GM19043 (cell line): ENCODE measurements around the gene DHRS12.

Experiments
- ATAC-seq: cut with Tn5 transposase; IDR thresholded peaks from one replicate; pipeline ENCODE4 v1.9.1; 2021; ENCODE audit warnings: low read depth; ENCODE audit not compliant: unreplicated experiment

The DHRS12 gene

DNA sequence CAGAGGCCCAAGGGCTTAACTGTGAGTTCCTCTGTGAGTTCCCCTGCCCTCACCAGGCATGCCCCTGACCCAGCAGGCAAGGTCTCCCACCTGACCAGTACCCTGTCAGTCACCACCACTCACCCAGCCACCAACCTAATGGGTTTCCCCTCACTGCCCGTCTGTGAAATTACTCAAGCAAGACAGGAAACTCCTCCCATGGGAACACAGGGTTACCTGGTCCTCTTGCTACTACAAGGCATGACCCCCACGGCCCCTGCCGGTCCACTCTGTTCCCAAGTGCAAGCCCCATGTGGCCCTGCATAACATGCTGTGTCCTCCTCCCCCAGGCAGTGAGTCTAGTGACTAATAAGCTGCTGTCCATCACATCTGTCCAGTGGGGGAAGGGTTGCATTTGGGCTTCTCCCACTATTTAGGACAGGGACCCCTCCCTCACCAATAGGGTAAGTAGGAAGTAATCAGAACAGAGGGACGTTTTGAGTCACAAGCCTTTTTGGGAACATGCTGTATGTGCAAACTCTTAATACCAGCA lies 8.0 kb upstream of the DHRS12 start:
- no peak for ATAC-seq

DNA sequence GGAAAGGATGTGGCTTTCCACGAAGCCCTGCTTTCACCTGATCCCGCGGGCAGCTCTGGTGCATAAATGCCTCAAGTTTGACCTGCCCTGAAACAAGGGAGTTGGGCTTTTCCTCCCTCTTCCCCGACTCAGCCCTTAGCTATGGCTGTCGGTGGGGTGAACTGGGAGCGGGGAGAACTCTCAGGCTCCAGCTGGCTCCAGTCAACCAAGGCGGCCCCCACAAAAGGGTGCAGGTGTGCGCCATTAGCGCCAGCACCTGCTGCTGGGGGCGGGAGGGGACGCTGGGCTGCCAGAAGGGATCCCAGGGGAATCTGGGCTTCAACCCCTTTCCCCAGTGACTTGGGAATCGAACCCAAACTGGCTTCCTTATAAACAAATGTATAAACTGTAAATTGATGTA lies 7.1 kb upstream of the DHRS12 start:
- no peak for ATAC-seq

DNA sequence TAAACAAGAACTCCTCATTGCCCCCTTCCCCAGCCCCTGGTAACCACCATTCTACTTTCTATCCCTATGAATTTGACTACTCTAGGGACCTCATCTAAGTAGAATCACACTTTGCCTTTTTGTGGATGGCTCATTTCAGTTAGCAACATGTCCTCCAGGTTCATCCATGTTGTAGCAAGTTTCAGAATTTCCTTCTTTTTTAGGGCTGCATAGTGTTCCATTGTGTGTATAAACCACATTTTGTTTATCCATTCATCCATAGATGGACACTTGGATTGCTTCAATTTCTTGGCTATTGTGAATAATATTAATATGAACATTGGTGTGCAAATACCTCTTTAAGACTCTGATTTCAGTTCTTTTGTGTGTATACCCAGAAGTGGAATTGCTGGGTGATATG lies 4.8 kb upstream of the DHRS12 start:
- no peak for ATAC-seq

DNA sequence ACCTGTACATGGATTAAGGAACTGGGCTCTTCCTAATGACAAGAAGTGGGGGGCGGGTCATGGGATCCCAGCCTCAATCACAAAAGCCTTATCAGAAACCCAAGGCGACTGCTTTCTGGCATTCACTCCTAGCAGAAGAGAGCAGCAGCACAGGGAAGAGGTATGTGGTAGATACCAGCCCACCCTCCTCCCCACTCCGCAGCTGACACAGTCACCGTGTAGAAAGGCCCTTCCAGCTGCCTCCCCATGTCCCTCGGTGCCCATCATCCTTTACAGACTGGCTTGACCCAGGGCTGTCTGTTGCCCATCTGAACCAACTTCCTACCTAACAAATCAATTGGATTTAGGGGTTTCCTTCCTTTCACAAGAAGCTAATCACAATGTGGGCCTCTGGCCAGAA lies 3.1 kb upstream of the DHRS12 start:
- ATAC-seq = no peak

DNA sequence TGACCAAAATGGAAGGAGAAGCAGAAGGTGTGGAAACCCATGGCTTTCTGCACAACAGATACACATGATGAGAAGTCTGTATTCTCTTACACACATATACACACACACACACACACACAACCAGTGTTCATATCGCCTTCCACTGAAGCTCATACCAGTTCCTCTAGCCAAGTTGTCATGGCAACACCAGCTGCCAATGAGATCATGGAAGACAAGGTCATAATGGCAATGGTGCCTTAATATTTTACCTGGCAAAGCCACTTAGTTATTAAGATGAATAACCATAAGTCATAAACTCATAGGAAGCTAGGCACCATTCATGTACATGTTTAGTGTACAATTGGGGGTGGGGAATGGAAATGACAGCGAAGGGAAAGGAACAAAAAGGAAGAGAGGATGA lies 2.6 kb upstream of the DHRS12 start:
- no peak for ATAC-seq

DNA sequence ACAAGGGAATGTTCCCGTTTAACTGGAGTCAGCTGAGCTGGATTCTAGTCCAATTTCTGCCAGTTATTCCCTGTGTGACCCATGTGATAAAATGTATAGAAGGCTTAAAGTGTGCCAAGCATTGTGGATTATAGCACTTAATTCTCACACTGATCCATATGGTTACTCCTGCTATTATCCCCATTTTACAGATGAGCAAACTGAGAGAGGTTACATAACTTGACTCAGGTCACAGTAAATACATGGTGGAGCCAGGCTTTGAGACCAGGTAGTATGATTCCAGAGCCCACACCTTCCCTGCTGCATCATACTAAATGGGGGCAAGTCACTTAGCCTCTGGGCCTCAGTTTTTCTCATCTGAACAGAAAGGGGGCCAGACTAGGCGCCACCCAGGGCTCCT lies 2.0 kb upstream of the DHRS12 start:
- ATAC-seq = no peak

DNA sequence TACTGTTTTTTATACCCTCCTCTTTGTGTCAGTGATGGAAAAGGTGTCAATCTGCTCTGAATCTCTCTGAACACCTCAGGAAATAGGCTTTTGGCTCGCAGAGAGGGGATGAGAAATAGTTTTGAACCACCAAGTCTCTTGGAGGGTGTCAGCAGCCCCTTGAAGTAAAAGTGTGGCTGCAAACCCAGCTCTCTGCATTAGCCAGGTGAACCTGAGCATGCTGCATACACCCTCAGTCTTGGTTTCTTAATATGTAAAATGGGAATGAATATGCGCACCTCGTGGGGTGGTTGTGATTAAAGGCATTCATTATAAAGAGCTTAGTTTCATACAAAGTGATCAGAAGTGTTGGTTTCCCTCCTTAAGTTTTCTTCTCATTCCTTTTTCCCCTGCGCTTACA lies 1.4 kb upstream of the DHRS12 start:
- no peak for ATAC-seq

DNA sequence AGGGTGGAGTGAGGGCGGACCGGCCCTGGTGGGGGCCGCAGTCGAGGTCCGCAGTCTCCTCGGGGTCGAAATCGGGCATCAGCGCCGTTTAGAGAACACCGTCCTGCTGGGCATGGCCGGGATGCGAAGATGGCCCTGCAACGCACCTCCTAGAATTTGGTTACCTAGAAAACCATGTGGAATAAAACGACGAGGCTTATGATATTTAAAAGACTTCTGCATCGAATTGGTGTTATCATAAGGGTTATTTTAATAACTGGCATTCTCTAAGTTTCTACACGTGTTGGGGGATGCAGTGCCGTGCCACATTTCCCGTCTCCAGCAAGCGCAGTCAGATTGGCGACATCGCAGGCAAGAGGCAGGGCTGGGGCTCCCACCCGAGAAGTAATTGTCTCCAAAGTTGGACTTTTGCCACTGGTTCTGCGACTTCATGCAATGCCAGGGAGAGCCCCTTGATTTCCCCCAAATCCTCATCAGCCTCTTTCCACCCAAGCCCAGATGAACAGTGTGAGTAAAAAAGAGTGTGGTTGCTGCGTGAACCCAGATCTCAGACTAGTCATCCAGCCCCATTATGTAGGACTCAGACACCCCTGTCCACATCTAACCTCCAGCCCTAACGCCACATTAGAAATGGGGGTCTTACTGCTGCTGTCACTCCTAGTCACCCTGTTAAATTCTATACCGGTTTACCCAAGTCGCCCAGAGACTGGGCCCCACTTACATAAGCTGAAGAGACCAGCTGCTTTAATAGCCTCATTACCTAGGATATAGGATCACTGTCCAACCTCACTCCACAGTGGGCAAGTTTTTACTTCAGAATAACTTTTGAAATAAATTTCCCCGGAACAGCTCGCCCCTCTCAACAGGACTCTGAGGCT lies 571 bp upstream of the DHRS12 start:
- ATAC-seq = no peak

DNA sequence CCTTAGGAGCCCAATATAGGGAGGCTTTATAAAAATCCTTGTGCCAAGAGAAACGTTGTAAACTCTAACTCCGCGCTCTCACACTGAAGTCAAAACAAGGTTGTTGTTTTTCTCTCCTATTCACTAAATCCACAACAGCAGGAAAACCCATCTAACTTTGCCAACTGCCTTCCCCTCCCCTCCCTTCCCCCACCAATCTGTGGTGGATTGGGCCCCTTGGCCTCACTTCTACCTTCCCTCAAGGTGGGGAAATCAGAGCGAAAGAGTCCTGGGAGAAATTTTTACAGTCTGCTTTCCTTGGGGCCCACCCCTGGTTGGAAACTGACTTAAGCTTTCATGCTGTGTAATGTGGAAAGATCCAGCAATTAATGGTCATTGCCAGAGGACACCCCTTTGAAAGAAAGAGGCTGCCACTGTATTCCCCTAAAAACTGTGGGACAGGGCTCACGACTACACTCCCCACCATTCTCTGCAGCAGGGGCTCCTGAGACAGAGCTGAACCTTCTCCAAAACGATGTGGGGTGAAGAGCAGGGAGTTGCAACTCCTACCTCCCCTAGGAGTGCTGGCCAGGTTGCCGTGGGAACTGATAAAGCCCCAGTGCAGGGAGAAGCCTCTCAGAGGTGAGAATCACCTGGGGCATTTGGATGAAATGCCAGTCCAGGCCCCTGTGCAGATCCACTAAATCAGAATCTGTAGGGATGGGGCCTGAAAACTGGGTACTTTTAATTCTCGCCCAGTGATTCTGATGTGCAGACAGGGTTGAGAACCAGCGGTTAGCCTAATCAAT lies 1.1 kb downstream of the DHRS12 start:
- ATAC-seq = no peak

DNA sequence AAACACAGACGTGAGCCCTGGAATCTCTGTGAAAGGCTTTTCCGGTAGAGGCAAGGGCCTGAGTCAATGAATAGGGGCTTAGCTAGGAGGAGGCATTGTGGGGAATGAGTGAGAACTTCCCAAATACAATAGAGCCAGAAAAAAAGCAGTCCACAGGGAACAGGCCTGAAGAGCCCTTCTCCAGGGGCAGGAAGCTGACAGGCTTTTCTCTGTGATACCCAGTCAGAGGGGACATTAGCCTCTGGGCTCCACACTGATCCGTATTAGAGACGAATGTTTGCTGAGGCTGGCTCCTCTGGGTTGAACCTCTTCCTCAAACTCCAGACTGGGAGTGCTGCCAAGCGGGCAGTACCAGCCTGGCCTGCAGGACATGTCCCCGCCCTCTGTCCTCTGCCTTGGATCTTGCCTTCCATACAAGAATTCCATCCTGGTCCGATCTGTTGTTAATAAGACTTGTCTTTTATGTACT lies 2.3 kb downstream of the DHRS12 start:
- ATAC-seq = no peak

DNA sequence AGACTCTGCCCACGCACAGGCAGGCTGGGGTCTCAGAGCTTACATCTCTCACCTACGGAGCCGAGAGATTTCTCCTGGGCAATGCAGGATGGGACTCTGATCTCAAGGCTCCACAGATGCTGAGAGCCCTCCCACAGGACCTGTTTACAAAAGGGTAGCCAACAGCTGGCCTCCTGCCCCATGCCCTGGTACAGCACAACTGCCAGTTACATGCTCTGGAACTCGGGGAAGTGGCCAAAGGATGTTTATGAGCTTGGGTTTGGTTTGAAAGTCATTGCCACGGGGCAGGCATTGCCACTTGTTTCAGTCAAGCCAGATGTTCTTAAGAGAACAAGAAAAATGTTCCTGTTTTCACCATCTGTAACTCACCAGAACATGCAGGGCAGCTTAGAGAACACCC lies 3.5 kb downstream of the DHRS12 start:
- ATAC-seq = no peak

DNA sequence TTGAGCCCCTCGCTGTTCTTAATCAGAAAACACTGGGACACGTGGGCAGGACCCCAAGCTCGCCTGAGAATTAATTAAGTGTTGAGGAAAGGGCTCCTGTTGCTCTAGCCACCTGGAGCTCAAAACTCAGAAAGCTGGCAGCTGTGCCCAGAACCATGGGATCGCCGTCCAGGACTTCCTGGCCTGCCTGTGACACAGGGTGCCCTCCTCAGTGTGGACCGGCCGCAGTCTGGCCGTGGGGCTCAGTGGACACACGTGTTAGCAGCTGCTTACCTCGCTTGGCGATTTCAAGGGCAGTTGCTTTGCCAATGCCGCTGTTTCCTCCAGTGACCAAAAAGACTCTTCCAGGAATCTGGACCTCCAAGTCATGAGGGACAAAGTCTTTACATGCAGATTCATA lies 4.7 kb downstream of the DHRS12 start:
- no peak for ATAC-seq

DNA sequence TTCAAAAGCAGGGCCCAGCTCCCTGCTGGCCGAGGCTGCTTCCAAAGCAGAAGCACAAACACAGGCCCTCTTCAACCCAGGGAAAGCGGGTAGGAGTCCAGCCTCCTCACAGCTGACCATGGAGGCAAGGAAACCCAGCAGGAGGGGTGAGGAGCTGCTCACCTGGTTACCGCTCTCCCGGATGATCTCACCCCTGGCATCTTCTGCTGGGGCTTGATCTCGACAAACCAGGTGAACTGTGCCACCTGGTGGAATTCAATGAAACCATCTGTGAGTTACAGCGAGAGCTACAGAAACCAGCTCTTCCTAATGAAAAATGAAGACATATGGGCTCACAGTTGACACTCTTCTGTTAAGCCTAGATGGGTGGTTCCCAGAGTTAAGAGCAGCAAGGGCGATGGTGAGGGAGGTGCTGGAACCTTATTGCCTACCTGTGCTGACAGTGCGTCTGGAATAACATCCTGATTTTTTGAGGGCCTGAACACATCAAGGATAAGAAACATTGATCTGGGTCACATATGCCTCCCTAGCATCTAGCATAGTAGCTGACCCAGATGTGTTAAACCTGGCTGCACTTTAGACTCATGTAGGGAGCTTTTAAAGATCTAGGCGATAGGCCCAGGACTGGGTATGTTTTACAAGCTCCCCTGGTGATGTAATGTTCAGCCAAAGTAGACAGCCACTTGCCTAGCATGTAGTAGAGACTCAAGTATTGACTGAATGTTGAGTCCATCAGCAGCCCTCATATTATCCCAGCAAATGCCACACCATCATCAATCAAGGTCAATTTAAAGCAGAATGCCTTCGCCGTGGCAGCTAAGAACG lies 6.1 kb downstream of the DHRS12 start:
- ATAC-seq = peak; percentile 43

DNA sequence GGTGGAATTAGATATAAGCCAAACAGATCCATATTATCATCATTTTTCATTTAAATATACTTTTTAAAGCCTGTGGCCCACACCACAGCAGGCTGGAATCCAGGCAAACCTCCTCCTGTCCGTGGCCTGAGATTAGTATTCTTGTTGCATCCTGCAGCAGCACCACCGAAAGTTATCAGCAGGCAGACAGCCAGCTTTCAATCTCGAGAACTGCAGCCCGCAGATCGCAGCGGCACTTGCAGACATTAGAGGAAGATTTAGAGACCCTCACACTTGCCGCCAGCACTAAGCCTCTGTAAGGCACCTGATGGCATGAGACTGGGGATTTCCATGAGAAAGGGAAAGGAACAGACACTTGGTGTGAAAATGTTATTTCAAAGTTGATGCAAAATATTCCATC lies 7.4 kb downstream of the DHRS12 start:
- no peak for ATAC-seq

DNA sequence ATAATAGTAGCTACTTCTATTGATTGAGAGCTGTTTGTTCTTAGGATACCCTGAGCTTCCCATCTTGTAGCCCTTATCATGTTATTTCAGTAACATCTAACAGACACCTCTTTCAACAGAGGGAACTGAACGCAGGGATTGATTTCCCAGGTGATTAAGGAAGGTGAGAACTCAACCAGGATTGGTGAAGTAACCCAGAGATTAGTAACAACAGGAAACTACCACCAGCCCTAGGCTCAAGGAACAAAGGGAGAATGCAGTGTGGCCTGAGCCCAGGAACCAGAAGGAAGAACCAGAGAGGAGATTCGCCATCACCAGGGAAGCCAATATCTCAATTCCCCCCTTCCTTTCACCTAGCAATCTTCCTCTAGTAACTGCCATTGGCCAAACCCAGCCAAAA lies 8.5 kb downstream of the DHRS12 start:
- ATAC-seq = no peak

DNA sequence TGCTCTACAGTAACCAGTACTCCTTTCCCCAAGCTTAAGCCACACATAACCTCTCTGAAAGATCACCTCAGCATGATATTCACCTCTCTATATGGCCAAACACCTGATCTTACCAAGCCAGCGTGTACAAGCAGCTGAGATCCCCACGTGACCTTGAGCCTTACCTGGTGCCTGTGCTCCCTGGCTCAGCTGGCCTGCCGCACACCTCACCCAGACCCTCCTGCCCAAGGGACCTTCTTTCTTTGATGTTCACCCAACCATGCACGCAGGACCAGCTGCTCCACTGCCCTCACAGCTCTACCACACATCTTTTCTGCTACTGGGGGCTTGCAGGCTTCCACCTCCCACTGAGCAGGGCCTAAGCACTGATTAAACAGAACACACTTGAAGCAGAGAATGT lies 9.0 kb downstream of the DHRS12 start:
- no peak for ATAC-seq

DNA sequence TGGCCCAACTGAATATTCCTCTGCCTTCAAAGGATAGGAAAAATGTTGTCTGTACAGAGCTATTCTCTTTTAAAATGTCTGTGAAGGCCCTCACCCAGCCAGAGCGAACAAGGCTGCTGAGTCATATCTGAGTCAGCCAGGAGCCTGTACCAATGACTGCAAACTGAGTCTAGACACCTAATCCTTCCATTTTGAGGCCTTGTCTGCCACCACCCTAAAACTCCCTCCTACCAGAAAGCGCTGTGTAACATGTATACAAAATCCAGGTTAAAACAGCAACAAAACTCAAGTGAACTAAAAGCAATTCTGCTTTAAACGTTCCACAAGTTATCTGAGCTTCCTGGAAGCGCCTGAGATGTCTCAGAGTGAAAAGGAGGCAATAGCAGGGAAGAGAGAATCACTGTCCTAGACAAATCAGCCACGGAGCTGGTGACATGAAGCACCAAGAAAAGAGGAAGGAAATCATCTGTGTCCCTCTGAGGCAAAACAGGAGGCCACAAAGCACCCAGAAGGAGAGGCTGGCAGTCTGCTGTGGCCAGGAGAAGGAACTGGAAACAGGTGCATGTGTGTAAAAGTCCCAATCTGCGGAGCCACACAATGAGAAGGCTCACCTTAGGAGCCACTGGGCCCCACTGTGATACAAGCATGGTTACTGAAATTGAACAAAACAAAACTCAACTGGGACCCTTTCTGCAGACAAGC lies 10.2 kb downstream of the DHRS12 start:
- peak; percentile 69 for ATAC-seq

DNA sequence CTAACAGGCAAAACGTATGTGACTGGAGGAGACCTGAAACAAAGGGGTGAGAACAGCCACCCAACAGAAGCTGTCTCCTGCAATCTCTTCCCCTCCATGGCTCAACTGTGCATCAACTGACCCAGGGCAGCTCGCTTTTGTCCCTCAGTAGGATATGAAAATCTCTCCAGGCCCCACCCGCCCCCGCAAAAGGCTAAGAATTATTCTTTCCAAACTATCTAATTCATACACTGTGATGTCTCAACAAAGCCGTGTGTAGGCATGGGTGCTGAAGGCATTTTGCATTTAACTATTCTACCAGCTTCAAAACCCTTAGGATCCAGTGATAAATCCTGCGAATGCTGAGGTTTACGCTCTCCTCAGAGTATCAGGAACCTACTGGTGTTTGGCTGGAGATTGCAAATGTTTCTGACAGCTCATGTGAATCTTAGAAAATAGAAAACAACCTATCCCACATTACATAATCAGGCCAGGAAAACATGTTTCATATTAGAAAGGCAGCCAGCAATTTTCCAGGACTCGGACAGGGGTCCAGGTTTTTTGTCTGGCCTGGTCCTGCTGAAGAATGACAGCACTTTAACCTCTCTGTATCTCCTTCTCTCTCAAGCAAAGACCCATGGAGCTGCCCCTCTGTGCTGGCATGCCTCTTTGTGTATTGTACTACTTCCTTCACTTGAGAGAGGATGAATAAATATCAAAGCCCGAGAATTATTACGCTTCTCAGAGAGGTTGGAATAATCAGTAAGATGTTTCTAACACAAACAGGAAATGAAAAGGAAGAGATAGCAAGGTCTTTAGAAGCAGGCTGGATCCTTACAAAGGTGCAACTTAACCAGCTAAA lies 17.3 kb downstream of the DHRS12 start:
- ATAC-seq = no peak

DNA sequence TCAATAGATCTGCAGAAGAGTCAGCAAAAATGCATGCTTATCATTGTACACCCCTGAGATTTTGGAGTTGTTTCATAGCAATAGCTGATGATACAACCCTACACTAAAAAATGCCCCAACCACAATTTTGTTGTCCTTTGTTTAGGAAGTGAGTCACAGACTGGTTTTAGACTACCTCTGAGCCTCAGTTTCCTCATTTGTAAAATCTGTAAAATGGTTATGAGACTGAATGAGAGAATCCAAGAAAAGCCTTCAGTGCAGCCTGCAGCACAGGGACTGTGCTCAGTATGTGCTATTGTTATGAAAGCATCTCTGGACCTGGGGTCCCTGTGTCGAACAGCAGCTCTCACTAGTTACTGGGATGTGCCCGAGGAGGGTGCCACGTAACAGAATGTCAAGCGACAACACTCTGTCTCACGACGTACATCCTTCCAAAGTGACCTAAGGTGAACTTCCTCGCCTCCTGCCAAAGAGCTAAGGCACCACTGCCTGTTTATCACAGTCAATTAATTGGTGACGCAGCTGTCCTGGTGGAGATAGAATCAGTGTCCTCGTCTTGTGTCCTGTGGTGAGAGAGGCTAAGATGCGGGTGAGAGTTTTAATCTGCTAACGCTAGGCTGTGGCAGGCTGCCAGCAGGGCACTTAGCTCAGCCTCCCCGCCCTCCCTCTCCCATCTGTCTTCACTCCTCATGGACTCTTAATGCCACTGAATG lies 18.1 kb downstream of the DHRS12 start:
- ATAC-seq = no peak
